OCI-M2 (cell line): ENCODE results near the gene SLC35E2B.
"Not testable (repeated sequence)": the region's sequence is repeated elsewhere in the genome, so short reads cannot be mapped to it uniquely, and the experiment has no call there.

Experiments used
- DNase-seq: peaks from one replicate; lab custom pipeline; 2025; ENCODE audit not compliant: unreplicated experiment; lab: John Stamatoyannopoulos, UW

The SLC35E2B gene

DNA sequence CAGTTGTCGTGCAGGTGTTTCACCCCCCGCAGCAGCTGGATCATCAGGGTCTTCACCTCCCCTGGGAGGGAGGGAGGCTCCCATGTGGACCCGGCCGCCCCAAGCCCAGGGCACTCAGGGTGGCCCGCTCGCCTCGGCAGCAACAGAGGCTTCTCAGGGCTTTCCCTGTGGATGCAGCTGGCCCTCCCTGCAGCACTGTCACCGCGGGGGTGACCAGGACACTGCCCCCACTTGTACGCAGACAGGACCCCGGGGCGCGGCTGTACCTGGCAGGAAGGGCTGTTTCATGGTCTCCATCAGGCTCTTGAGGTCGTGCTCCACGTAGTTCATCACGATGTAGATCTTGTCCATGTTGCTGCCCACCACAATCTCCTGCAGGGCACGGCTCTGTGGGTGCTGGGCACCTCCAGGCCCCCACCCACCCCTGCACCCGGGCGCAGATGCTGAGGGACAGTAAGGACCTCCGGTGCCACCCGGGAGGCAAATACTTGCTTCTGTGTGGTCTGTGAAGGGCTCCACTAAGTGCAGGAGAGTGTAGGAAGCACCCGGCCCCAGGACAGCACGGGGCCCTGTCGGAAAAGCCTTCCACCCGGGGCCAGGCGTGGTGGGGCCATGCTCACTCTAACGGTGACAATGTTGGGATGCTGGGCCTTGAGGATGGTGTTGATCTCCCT, 11.8 kb upstream of the SLC35E2B start:
- not testable (repeated sequence) for DNase-seq

GRCh38 chr1:1703796-1704195, 11.2 kb upstream of the SLC35E2B start:
- no peak for DNase-seq

- not testable (repeated sequence) for DNase-seq
Measured at GRCh38 chr1:1702506-1702905, 9.9 kb upstream of the SLC35E2B start.

- not testable (repeated sequence) for DNase-seq
Measured at GRCh38 chr1:1700557-1700956, 8.0 kb upstream of the SLC35E2B start.

GRCh38 chr1:1700067-1700466, 7.5 kb upstream of the SLC35E2B start:
- not testable (repeated sequence) for DNase-seq

DNA sequence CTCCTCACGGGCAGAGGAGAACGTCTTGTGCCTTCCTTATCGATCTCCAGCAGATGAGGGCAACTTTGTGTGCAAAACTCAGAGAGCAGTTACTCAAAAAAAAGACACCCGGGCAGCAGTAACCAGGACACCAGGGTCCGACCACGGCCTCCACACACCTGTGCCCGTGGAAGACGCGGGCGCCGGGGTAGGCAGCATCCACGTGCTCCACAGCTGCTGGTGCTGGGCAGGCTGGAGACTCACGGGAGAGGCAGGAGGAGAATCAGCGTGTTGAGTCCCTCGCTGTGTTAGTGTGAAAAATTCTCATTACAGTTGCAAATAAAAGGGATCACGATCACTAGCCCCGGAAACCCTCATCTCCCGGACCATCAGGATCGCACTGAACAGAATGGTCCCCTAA, 6.5 kb upstream of the SLC35E2B start:
- DNase-seq = not testable (repeated sequence)

- DNase-seq = not testable (repeated sequence)
Measured at GRCh38 chr1:1697358-1698183, 5.0 kb upstream of the SLC35E2B start.

GRCh38 chr1:1696431-1697357, 4.1 kb upstream of the SLC35E2B start:
- DNase-seq = not testable (repeated sequence)

DNA sequence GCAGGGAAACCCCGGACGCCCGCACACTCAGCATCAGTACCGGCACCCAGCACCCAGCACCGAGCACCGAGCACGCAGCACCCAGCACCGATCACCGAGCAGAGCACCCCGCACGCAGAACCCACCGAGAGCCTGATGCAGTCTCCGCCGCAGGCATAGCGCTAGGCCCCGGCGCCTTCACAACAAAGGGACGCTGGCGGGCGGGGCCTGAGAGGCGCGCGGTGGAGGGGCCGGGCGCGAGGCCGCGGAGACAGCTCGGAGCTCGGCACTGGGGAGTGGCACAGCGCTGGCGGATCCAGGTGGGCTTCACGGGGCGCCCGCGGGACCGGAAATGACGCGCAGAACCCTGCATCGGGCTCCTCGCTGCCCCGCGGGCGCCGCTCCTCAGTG, 276 bp downstream of the SLC35E2B start:
- not testable (repeated sequence) for DNase-seq

DNA sequence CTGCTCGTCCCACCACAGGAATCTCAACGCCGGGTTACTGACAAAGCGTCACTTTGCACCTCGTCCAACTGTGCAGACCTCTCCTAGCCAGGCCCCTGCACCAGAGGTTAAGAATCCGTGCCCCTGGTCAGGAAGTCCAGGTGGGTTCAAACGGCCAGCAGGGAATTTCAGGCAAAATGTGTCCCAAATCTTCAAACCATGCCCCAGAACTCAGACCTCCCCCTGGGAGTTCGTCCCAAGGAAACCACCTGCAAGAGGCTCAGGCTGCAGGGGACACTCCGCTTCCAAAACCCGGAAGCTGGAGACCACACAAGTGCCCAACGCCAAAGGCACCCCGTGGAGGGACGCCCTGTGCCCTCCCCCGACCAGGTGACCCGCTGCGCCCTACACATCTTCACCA, 1.2 kb downstream of the SLC35E2B start:
- not testable (repeated sequence) for DNase-seq

GRCh38 chr1:1689526-1689925, 3.1 kb downstream of the SLC35E2B start:
- DNase-seq = not testable (repeated sequence)

GRCh38 chr1:1687846-1688245, 4.7 kb downstream of the SLC35E2B start:
- DNase-seq = no peak

DNA sequence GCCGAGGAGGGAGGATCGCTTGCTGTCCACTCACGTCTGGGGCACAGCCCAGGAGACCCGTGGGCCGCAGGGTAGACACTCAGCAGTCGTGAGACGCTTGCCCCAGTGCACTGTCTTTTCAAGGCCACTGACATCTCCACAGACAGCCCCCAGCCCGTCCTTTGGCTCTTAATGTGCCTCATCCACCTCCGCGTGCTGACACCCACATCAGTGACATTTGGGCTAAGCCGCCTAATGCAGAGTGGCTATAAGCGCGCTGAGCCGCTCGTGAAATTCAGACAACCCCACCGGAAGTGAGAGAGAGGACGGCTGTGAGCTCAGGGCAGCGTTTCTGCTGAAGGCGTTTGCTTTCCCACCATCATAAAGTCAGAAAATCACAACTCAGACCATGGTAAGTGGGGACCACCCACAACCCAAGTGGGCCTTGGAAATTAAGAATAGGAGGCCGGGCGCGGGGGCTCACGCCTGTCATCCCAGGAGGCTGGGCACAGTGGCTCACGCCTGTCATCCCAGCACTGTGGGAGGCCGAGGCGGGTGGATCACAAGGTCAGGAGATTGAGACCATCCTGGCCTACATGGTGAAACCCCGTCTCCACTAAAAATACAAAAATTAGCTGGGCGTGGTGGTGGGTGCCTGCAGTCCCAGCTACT, 8.4 kb downstream of the SLC35E2B start:
- DNase-seq = no peak

DNA sequence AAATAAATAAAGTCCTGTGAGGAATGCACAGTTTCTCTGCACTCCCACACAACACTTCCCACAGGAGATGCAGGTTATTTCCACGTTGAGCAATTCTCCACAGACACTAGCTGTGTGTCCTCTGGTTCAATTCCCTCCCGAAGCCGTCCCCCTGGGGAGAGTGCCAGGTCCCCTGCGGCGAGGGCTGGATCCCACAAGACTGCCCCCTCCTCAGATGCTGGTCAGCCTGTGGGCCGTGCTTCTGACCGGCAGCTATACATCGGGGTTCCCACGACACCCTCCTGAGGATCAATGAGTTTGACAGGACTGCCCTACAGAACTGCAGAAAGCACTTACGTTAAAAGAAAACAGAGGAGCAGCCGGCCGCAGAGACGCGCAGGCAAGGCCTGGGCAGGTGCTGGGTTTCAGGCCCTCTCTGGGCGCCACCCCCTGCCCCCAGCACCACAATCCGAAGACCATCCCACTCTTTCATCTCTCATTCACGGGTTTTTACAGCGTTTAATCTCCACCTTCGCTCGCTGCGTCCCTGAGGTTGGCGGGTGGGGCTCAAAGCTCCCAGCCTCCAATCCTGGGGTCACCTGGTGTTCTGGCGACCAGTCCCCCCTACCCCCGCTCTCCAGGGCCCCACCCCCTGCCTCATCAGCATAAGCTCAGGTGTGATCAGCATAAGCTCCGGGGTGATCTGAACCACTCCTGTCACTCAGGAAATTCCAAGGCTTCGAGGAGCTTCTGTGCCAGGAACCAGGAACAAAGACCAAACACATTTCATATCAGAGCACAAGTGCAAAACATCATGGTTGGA, 9.3 kb downstream of the SLC35E2B start:
- DNase-seq = no peak

GRCh38 chr1:1680912-1681273, 11.7 kb downstream of the SLC35E2B start:
- DNase-seq = no peak

DNA sequence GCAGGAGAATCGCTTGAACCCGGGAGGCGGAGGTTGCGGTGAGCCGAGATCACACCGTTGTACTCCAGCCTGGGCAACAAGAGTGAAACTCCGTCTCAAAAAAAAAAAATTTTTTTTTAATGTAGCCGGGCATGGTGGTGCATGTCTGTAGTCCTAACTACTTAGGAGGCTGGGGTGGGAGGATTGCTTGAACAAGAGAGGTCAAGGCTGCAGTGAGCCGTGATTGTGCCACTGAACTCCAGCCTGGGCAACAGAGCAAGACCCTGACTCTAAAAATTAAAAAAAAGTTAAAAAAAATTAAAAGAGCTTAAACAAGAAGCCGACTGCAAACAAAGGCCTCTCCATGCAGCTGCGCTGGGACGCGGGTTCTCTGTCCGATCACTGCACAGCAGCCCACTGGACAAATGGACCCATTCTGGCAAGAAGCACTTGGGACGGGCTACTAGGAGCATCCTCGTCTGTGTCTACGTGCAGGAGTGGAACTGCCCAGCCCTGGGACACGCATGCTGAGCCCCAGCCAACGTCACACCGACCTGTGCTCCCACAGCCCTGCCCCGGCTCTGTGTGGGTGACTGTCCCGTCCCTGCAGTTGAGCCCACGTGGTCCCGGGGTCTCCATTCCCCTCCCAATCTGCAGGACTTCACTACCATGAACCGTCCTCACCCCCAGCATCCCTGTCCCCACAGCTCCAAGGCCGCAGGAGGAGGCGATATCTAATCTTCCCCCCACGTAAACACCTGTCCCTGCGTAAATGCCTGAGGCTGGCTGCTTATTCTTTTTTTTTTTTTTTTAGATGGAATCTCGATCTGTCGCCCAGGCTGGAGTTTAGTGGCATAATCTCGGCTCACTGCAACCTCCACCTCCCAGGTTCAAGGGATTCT, 12.3 kb downstream of the SLC35E2B start:
- DNase-seq = no peak

- no peak for DNase-seq
Measured at GRCh38 chr1:1678581-1679380, 13.8 kb downstream of the SLC35E2B start.
